ENCODE data around the gene BCL11B. TPM values are rescaled to one million over a fixed set of nuclear protein-coding genes. Genes with fewer than 3 reads are reported as not detected.

The BCL11B gene
- total and polyA plus RNA-seq, 2 of the 8 experiments (the other 6 are each of a cell fraction or from before 2014, with no cell fraction given) = 0.63 to 5.9 TPM

DNA sequence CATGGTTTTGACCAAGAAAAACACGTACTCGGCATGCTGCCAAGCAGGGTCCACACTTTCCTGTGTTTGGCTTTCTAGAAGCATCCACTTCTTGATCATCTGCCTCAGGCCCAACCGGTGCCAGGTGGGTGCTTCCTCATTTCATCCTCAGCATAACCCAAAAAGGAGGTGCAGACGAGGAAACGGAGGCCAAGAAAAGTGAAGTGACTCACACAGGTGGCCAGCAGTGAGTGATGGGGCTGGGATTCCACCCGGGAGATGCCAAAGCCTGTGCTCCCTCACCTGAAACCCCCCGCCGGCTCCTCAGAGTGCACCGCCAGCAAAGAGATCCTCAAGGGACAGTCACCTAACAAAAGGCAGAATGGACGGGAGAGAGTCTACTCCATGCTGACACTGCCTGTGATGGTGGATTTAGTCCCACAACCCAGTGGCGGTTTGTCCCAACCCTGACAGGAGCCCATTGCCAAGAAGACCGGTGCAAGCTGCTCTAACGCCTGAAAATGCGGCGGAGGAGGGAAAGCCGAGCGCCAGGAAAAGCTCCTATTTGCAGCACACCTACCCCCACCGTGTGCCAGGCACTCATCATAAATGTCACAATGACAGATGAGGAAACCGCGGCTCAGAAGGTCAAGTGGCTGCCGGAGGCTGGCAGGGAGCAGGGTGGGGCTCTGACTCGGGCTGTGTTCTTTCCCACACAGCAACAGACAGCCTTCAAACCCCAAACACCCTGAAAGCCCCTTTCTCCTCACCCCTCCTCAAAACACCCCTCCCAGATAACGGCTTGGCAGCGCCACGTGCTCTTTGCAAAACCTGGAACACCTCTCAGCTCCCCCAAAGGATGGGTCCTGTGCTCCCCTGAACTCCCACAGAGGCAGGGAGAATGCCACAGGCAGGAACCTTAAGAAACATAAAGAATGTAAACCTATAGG, 18.8 kb downstream of the BCL11B start:
- Histone ChIP-seq H4K8ac (ENCODE audit: extremely low read depth, insufficient read depth, low read length) (no peak overlapping the region; the same call in 1 of the 2 replicates), H3K27ac (ENCODE audit: low read depth, low read length) (no peak overlapping the region), H2BK12ac (ENCODE audit: low read depth, low read length) (0 out of 2 replicates have a peak overlapping the region, but pooled peaks have one; percentile 21), H3K23ac (ENCODE audit: insufficient read length) (no peak overlapping the region), H3K14ac (ENCODE audit: insufficient read length) (no peak overlapping the region), H4K20me1 (replicated peaks in 1 of 2; ENCODE audit: control insufficient read depth in 1 of 2, insufficient read depth in 2 of 2, low read length in 2 of 2) (no peaks in the 10 kb centered on the region), H3K56ac (replicated peaks; ENCODE audit: insufficient read length, low read depth, low read length) (no peak overlapping the region), H3K4ac (replicated peaks; ENCODE audit: insufficient read length, low read depth, low read length) (no peak overlapping the region), H3K23me2 (ENCODE audit: low read depth, low read length) (no peaks in the 10 kb centered on the region), H3K9me3 (ENCODE audit: insufficient read depth in 2 of 2, low read depth in 1 of 2, low read length in 1 of 2) (no peaks in the 10 kb centered on the region), H3K9ac (replicated peaks in 1 of 4; ENCODE audit: extremely low read depth in 1 of 4, low read depth in 3 of 4, low read length in 3 of 4) (no peak overlapping the region), H2BK15ac (ENCODE audit: low read length) (0 out of 2 replicates have a peak overlapping the region, but pooled peaks have one; percentile 67), H3K4me3 (ENCODE audit: extremely low read depth in 1 of 4, insufficient read depth in 2 of 4, low read depth in 3 of 4, low read length in 4 of 4) (no peak overlapping the region), H3K4me2 (ENCODE audit: insufficient read depth in 1 of 2, low read depth in 2 of 2, low read length in 2 of 2) (no peak overlapping the region), H3K4me1 (replicated peaks in 1 of 4; ENCODE audit: control insufficient read depth in 3 of 4, insufficient read depth in 4 of 4, low read length in 3 of 4) (peaks cover 11 to 40% (median 19%) of the 10 kb centered on the region in 4 experiments), H3K79me2 (ENCODE audit: control insufficient read depth in 1 of 2, insufficient read depth in 2 of 2, low read length in 2 of 2) (peaks cover 0 to 56% of the 10 kb centered on the region in 2 experiments; a peak in 2 of 4 replicates), H3K18ac (ENCODE audit: extremely low read depth, low read length) (no peak overlapping the region), H2BK5ac (ENCODE audit: low read depth, low read length) (peak overlapping the region; percentile 49; the same call in 1 of the 2 replicates), H2AK5ac (ENCODE audit: low read depth, low read length) (0 out of 2 replicates have a peak overlapping the region, but pooled peaks have one; percentile 28), H2AFZ (ENCODE audit: low read length) (no peak overlapping the region), H2BK120ac (replicated peaks; ENCODE audit: low read depth, low read length) (no peak overlapping the region), H3K27me3 (replicated peaks in 1 of 4; ENCODE audit: control insufficient read depth in 3 of 4, extremely low read depth in 1 of 4, insufficient read depth in 3 of 4, low read length in 3 of 4) (no peaks in the 10 kb centered on the region; a peak in 1 of 7 replicates), H3K36me3 (ENCODE audit: control insufficient read depth in 2 of 4, insufficient read depth in 4 of 4, low read length in 3 of 4) (no peaks in the 10 kb centered on the region), H4K91ac (replicated peaks; ENCODE audit: insufficient read length, low read length) (no peak overlapping the region), H3K79me1 (ENCODE audit: low read depth, low read length) (peaks cover 19% of the 10 kb centered on the region), H4K5ac (ENCODE audit: insufficient read length, low read depth, low read length) (no peak overlapping the region), H2BK20ac (ENCODE audit: low read length) (no peak overlapping the region)
- FAIRE-seq = no peak
- no peak for DNase-seq (ENCODE audit: low read depth in 1 of 2, low spot score in 2 of 2)
- POLR2A ChIA-PET (ENCODE audit: partially characterized antibody) = interaction anchor here (0.7 to 2.4 kb wide), 3 partner anchors 9 to 15 kb away, joined by 3 to 8 read pairs (median 3); no protein-coding TSS in a partner anchor
- CTCF ChIA-PET (ENCODE audit: partially characterized antibody) = interaction anchor here (0.8 to 2.7 kb wide), 6 partner anchors 10 to 64 kb away, joined by 3 to 12 read pairs (median 4); no protein-coding TSS in a partner anchor
- 84% methylated on average over 25 of the region's 25 CpGs; no CpG with 5 or more reads in 1 of the 2 experiments for WGBS, 2 experiments (ENCODE audit: extremely low coverage in 1 of 2, insufficient coverage in 1 of 2, insufficient read length in 1 of 2, insufficient replicate concordance in 2 of 2, low coverage in 1 of 2, low lambda C conversion rate in 2 of 2, missing lambda C conversion rate in 1 of 2)
- TF ChIP-seq SUZ12 (IDR thresholded peaks at IDR 0.05; ENCODE audit: low read length) (no peak), TEAD4 (IDR thresholded peaks at IDR 0.05; ENCODE audit: low read depth, low read length) (no peak), CEBPB (IDR thresholded peaks at IDR 0.05; ENCODE audit: low read depth, low read length) (no peak), SIX5 (IDR thresholded peaks at IDR 0.05; ENCODE audit: low read depth, low read length) (no peak), ASH2L (IDR thresholded peaks at IDR 0.05; ENCODE audit: low read length) (no peak), SP4 (IDR thresholded peaks at IDR 0.05; ENCODE audit: low read length) (no peak), CBX5 (IDR thresholded peaks at IDR 0.05; ENCODE audit: low read depth, low read length) (no peak), RXRA (IDR thresholded peaks at IDR 0.05; ENCODE audit: insufficient read depth, low read depth, low read length) (no peak), NRF1 (IDR thresholded peaks at IDR 0.05; ENCODE audit: low read depth, low read length) (no peak)
- TF ChIP-seq, protein P1, sequence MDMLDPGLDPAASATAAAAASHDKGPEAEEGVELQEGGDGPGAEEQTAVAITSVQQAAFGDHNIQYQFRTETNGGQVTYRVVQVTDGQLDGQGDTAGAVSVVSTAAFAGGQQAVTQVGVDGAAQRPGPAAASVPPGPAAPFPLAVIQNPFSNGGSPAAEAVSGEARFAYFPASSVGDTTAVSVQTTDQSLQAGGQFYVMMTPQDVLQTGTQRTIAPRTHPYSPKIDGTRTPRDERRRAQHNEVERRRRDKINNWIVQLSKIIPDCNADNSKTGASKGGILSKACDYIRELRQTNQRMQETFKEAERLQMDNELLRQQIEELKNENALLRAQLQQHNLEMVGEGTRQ (IDR thresholded peaks at IDR 0.05; ENCODE audit: low read length) = no peak
- TF ChIP-seq, protein P2, sequence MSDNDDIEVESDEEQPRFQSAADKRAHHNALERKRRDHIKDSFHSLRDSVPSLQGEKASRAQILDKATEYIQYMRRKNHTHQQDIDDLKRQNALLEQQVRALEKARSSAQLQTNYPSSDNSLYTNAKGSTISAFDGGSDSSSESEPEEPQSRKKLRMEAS (IDR thresholded peaks at IDR 0.05) = no peak

Data from H1 (cell line).